HepG2 (cell line): ENCODE measurements around the gene SLC4A5. TPM values are rescaled to one million over a fixed set of nuclear protein-coding genes. Genes with fewer than 3 reads are reported as not detected.

Source experiments
- ARID3A ChIP-seq: IDR thresholded peaks from 2 replicates; pipeline ENCODE4 v1.6.1; 2012; ENCODE audit warnings: low read depth, low read length, improper control_type of control experiment
- CEBPB ChIP-seq: IDR thresholded peaks from 2 replicates; pipeline ENCODE4 v1.6.1; 2011; ENCODE audit warnings: low read depth, low read length, improper control_type of control experiment, borderline replicate concordance
- ETV5 ChIP-seq: IDR thresholded peaks from 2 replicates; pipeline ENCODE4 v1.6.1; 2018; ENCODE audit warnings: missing biosample characterization, missing genetic modification reagents, inconsistent platforms, borderline replicate concordance
- FOXA3 ChIP-seq: IDR thresholded peaks from 2 replicates; pipeline ENCODE4 v1.6.1; 2016; ENCODE audit warnings: missing genetic modification reagents, missing compliant biosample characterization
- GFI1 ChIP-seq: sonication (generic); formaldehyde crosslinking; IDR thresholded peaks from 2 replicates; pipeline ENCODE4 v1.5.0; 2020; ENCODE audit warnings: missing genetic modification reagents, mild to moderate bottlenecking, borderline replicate concordance
- HNF1B ChIP-seq: sonication (generic); formaldehyde crosslinking; IDR thresholded peaks from 2 replicates; pipeline ENCODE4 v1.5.1; 2020; ENCODE audit warnings: mild to moderate bottlenecking, moderate library complexity, missing genetic modification reagents
- JUNB ChIP-seq: sonication (generic); formaldehyde crosslinking; IDR thresholded peaks from 2 replicates; pipeline ENCODE4 v1.8.0; 2022; ENCODE audit warnings: missing genetic modification reagents, mild to moderate bottlenecking, borderline replicate concordance
- NFIC ChIP-seq: IDR thresholded peaks from 2 replicates; pipeline ENCODE4 v1.6.1; 2012; ENCODE audit warnings: mild to moderate bottlenecking, low read length, inconsistent platforms
- NFYC ChIP-seq: IDR thresholded peaks from 2 replicates; pipeline ENCODE4 v1.6.1; 2016; ENCODE audit warnings: missing genetic modification reagents, missing compliant biosample characterization
- NONO ChIP-seq, 2 experiments: fragments of 450-650 bp in 1 of 2; sonication (generic) in 1 of 2; formaldehyde crosslinking in 1 of 2; IDR thresholded peaks in 1 of 2; conservative IDR thresholded peaks in 1 of 2; 2 replicates each; pipeline versions ENCODE4 v1.6.1 to v1.8.0; 2017 to 2022; ENCODE audit warnings: mild to moderate bottlenecking in 1 of 2, missing genetic modification reagents in 1 of 2, moderate library complexity in 1 of 2
- PBX2 ChIP-seq: IDR thresholded peaks from 2 replicates; pipeline ENCODE4 v1.6.1; 2016; ENCODE audit warnings: control low read depth
- RARA ChIP-seq: IDR thresholded peaks from 2 replicates; pipeline ENCODE4 v1.6.1; 2016; ENCODE audit warnings: missing genetic modification reagents, missing compliant biosample characterization
- SMC3 ChIP-seq: IDR thresholded peaks from 2 replicates; pipeline ENCODE4 v1.6.1; 2011; ENCODE audit warnings: low read length, improper control_type of control experiment
- STAG1 ChIP-seq: sonication (generic); formaldehyde crosslinking; IDR thresholded peaks from 2 replicates; pipeline ENCODE4 v1.4.0; 2020; ENCODE audit warnings: missing genetic modification reagents
- TEAD2 ChIP-seq: sonication (generic); formaldehyde crosslinking; IDR thresholded peaks from 2 replicates; pipeline ENCODE4 v1.9.0; 2021; ENCODE audit warnings: missing genetic modification reagents
- polyA plus RNA-seq, 8 experiments: library from polyadenylated mRNA; depleted of rRNA in 3 of 8; stranded (reverse) in 7 of 8; unstranded in 1 of 8; fragments of >200 nt; fragmentation: Illumina TruSeq in 4 of 8; extraction: Trizol in 4 of 8; gene quantifications; 2 replicates each; pipeline versions ENCODE4 v1.2.1 to v1.2.3, GENCODE V29; 2011 to 2016; ENCODE audit warnings: low read depth in 4 of 8, missing spikeins in 1 of 8, mixed read lengths in 1 of 8; ENCODE audit not compliant: insufficient read depth in 1 of 8
- total RNA-seq, 5 experiments: library from RNA; depleted of rRNA; stranded (reverse); fragments of >200 nt; fragmentation: Illumina TruSeq; extraction: Trizol; gene quantifications; 2 replicates each; pipeline ENCODE4 v1.2.3, GENCODE V29; 2016; ENCODE audit warnings: low read depth in 1 of 5
- TF ChIP-seq, protein P1 (sequence below): sonication (generic); formaldehyde crosslinking; IDR thresholded peaks from 2 replicates; pipeline ENCODE4 v1.8.0; 2023; ENCODE audit warnings: mild to moderate bottlenecking, missing genetic modification reagents

SLC4A5 gene
- total and polyA plus RNA-seq, 2 of the 13 experiments (the other 11 are each of a cell fraction or from before 2014, with no cell fraction given), result 0.50 TPM; not detected in 1

- peak; percentile 84 for TF ChIP-seq ARID3A
- no peak for TF ChIP-seq JUNB
- TF ChIP-seq CEBPB, result peak; percentile 30; the same call in 1 of the 2 replicates
- peak; percentile 29; the same call in 1 of the 2 replicates for TF ChIP-seq ETV5 (CRISPR knock-in tag)
- TF ChIP-seq SMC3, result peak; percentile 60; the same call in 1 of the 2 replicates
- TF ChIP-seq GFI1 (CRISPR knock-in tag), result no peak
- peak; percentile 75 for TF ChIP-seq STAG1 (CRISPR knock-in tag)
- TF ChIP-seq NFIC, result no peak
- TF ChIP-seq PBX2, result no peak
- 0 out of 2 replicates have a peak, but pooled peaks have one; percentile 20 for TF ChIP-seq HNF1B
- no peak for TF ChIP-seq NONO (IDR thresholded peaks at IDR 0.05)
- no peak for TF ChIP-seq NONO (CRISPR knock-in tag; conservative IDR thresholded peaks at IDR 0.05)
- TF ChIP-seq, protein P1, sequence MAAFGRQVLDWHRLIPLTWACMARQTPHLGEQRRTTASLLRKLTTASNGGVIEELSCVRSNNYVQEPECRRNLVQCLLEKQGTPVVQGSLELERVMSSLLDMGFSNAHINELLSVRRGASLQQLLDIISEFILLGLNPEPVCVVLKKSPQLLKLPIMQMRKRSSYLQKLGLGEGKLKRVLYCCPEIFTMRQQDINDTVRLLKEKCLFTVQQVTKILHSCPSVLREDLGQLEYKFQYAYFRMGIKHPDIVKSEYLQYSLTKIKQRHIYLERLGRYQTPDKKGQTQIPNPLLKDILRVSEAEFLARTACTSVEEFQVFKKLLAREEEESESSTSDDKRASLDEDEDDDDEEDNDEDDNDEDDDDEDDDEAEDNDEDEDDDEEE, result no peak
- 0 out of 2 replicates have a peak, but pooled peaks have one; percentile 25 for TF ChIP-seq FOXA3
- no peak for TF ChIP-seq TEAD2 (CRISPR knock-in tag)
- TF ChIP-seq RARA (CRISPR knock-in tag), result peak; percentile 34
- no peak for TF ChIP-seq NFYC (CRISPR knock-in tag)
Measured at GRCh38 chr2:74267068-74267467, 76.1 kb downstream of the SLC4A5 start (continued).
